SK-N-SH treated with all-trans-retinoic acid at 6 μM for 48 hours (cell line): Measurements from ENCODE around the gene GGCX.

ENCODE experiments used
- CSDC2 ChIP-seq: fragments of 250-450 bp; sonication (Bioruptor Pico); IDR thresholded peaks from 2 replicates; pipeline ENCODE4 v1.5.0; 2020; ENCODE audit warnings: mild to moderate bottlenecking, moderate library complexity
- RARB ChIP-seq: fragments of 250-450 bp; sonication (Bioruptor Pico); IDR thresholded peaks from 2 replicates; pipeline ENCODE4 v1.8.0; 2021; ENCODE audit warnings: mild to moderate bottlenecking, moderate library complexity
- TCF4 ChIP-seq: fragments of 250-450 bp; sonication (Bioruptor Pico); IDR thresholded peaks from 2 replicates; pipeline ENCODE4 v1.8.0; 2021; ENCODE audit warnings: mild to moderate bottlenecking, moderate library complexity, borderline replicate concordance
- ZNF565 ChIP-seq: fragments of 450-650 bp; formaldehyde crosslinking; conservative IDR thresholded peaks from 2 replicates; pipeline ENCODE4 v1.5.0; 2020; ENCODE audit warnings: low read depth, mild to moderate bottlenecking, moderate library complexity
- TF ChIP-seq, protein P1 (sequence below): fragments of 250-450 bp; sonication (Bioruptor Pico); IDR thresholded peaks from 2 replicates; pipeline ENCODE4 v1.8.0; 2020; ENCODE audit warnings: mild to moderate bottlenecking, moderate library complexity, borderline replicate concordance
- TF ChIP-seq, protein P2 (sequence below): fragments of 250-450 bp; sonication (Bioruptor Pico); IDR thresholded peaks from 2 replicates; pipeline ENCODE4 v1.8.0; 2021; ENCODE audit warnings: low read depth, mild to moderate bottlenecking, moderate library complexity, borderline replicate concordance

DNA sequence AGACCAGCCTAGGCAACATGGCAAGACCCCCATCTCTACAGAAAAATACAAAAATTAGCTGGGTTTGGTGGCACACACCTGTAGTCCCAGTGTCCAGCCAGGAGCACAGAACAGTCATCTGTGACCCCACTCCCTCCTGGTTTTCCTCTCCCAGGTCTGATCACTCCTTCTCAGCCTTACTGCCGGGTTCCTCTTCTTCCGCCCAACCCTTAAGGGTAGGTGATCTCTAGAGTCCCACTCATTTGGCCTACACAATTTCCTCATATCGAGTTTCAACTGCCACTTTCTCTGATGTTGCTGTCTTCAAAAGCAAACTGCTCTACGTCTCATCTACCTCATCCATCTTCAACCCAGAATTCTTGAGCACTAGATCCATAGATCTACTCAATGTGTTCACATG lies 35.7 kb downstream of the GGCX start:
- TF ChIP-seq, protein P1, sequence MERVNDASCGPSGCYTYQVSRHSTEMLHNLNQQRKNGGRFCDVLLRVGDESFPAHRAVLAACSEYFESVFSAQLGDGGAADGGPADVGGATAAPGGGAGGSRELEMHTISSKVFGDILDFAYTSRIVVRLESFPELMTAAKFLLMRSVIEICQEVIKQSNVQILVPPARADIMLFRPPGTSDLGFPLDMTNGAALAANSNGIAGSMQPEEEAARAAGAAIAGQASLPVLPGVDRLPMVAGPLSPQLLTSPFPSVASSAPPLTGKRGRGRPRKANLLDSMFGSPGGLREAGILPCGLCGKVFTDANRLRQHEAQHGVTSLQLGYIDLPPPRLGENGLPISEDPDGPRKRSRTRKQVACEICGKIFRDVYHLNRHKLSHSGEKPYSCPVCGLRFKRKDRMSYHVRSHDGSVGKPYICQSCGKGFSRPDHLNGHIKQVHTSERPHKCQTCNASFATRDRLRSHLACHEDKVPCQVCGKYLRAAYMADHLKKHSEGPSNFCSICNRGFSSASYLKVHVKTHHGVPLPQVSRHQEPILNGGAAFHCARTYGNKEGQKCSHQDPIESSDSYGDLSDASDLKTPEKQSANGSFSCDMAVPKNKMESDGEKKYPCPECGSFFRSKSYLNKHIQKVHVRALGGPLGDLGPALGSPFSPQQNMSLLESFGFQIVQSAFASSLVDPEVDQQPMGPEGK, result no peak
- TF ChIP-seq TCF4 (no peak), ZNF565 (CRISPR knock-in tag) (no peak), RARB (CRISPR knock-in tag) (no peak), CSDC2 (no peak)
- TF ChIP-seq, protein P2, sequence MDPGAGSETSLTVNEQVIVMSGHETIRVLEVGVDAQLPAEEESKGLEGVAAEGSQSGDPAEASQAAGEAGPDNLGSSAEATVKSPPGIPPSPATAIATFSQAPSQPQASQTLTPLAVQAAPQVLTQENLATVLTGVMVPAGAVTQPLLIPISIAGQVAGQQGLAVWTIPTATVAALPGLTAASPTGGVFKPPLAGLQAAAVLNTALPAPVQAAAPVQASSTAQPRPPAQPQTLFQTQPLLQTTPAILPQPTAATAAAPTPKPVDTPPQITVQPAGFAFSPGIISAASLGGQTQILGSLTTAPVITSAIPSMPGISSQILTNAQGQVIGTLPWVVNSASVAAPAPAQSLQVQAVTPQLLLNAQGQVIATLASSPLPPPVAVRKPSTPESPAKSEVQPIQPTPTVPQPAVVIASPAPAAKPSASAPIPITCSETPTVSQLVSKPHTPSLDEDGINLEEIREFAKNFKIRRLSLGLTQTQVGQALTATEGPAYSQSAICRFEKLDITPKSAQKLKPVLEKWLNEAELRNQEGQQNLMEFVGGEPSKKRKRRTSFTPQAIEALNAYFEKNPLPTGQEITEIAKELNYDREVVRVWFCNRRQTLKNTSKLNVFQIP, result no peak
